Right hindlimb (tissue), 1 donor: ENCODE measurements around the gene CHST3.
"Not testable (repeated sequence)": the region's sequence is repeated elsewhere in the genome, so short reads cannot be mapped to it uniquely, and the experiment has no call there.

Source experiments
- DNase-seq: peaks from one replicate; pipeline ENCODE4 v3.0.0-alpha.2; 2018

Gene CHST3

DNA sequence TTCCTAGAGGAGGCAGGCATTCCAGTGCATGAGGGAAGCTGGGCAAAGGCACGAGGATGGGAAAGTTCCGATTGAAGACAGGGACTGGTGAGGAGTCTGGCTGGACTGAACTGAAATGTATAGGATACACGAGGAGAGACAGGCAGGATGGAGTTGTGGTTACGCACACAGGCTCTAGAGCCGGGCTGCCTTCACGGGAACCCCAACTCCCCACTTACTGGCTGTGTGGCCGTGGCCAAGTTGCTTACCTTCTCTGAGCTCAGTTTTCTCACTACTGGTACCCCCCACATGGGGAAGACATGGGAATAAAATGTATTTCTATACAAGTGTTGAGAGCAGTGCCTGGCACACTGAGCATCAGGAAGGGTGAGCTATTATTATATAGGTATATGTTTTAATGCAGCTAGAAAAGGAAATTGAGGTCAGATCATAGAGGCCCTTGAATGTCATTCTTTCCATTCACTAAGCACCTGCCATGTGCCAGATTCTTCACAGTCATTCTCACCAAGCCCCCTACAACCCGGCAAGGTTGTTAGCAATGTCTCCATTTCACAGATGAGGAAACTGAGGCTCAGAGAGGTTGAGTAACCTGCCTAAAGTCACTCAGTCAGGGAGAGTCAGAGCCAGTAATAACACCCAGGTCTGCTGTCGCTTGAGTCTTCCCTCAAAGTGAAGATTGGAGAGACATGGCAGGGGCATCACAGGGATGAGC, 9.7 kb downstream of the CHST3 start:
- no peak for DNase-seq

- DNase-seq = peak; percentile 65
Observed at GRCh38 chr10:71974489-71975021, 10.4 kb downstream of the CHST3 start.

DNA sequence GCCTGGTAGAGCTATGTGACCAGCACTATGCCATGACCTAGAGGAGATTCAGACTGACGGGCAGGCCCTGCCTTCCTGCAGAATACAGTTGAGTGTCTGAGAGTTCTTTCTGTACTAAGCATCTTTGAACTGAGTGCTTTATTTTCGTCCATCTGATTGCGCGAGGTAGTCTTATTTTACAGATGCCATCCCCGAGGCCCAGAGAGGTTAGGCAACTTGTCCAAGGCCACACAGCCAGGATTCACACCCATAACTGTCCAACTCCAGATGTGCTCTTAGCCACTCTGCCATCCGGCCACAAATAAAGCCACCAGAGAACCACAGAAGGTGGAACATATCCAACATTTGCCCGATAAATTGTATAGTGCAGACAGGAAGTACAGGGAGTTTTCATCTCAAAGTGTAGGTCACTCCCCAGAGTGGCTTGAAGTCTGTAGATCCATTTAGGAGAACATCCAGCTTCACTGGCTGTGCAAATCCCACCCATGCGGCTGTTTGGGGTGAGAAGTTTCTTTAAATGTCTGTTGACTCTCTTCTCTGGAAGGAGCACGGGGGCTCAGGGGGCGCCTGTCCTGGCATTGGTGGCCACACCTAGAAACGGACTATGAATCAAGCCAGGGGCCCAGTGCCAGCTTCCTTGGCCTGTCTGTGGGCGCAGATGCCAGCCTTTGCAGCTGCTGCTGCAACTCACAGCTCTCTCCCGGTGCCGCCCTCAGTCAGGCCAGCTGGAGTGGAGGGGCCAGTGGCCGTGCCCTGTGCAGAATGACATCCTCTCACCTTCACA, 11.1 kb downstream of the CHST3 start:
- DNase-seq = peak; percentile 89

DNA sequence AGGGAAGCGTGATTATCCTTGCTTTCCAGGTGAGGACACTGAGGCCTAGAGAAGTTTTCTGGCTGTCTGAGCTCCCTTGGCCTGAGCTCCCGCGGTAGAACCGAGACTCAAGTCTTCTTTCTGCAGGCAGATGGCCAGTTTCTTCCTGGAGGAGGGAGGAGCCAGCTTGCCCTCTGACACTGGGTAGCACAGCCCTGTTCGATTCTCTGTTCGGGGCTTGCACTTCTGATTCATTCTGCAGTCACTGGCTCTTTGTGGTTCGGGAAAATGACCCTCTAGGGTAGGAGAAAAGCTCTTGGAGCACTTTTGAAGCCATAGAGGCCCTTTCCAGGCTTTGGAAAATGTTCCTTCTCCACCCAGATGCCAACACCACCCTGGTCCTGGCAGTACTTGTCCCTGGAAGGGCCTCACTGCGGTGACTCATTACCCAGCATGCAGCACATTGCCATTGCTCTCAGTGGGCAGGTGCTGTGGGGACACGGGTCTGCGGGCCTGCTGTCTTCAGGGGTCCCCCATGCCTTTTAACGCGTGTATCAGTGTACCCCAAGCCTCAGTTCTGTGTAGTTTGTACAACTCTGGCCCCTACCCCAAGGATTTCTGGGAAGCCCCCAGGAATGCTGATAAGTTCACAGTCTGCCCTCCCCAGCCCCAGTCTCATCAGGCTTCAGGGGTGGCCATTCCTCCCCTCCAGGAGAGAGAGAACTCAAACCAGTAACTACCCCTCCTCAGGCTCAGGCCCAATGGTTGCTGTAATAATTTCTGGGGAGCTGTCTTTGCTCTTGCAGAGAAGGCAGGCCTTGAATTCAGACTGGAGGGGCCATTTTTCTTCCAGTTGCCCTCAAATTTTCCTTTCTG, 11.9 kb downstream of the CHST3 start:
- DNase-seq = no peak

DNA sequence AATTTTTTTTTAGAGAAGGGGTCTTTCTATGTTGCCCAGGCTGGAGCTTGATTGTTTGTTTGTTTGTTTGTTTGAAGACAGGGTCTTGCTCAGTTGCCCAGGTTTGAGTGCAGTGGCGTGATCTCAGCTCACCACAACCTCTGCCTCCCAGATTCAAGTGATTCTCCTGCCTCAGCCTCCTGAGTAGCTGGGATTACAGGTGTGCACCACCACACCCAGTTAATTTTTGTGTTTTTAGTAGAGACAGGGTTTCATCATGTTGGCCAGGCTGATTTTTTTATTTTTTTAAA, 13.4 kb downstream of the CHST3 start:
- not testable (repeated sequence) for DNase-seq

GRCh38 chr10:71978476-71978875, 14.3 kb downstream of the CHST3 start:
- no peak for DNase-seq

GRCh38 chr10:71978988-71979691, 14.9 kb downstream of the CHST3 start:
- peak; percentile 23 for DNase-seq

DNA sequence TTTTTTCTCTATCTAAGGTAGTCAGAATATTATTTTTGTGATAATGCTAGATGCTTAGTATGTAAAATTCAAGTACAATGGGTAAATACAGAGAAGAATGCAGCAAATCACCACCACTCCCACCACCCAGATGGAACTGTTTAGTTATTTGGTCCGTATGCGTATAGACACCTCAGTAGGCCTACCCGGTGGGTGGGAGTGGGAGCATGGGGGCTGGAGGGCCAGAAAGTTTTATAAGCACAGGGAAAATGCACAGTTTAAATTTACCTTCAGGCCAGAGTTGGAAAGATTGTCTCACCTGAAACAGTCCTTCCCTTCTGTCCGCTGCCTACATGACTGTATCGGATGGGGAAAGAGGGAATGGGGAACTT, 15.5 kb downstream of the CHST3 start:
- DNase-seq = no peak

DNA sequence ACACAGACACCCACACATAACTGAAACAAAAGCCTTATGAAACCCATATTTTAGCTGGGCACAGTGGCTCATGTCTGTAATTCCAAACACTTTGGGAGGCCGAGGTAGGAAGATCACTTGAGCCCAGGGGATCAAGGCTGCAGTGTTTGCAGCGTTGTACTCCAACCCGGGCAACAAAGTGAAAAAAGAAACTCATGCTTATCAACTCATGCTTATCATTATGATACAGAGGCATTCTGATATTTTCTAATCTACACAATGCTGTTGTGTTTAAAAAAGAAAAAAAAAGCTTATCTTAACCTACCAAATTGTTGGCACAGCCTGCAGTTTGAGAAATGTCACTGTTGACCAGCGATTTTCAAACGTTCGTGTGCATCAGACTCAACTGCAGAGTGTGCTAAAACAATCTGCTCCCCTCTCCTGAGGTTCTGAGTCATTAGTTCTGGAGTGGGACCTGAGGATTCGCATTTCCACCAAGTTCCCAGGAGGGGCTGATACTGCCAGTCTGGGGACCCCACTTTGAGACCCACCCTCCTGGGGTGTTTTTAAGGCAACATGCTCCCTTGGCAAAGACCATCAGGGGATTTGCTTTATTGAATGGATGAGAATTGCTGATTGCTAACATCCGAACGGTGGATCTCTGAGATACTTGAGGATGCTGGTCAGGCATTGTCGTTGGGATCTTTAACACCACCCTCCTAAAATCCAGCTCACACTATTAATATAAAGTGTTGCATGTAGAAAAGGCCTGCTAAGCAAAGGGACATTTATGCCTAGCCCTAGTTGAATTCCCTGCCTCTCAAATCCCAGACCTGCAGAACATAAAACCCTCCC, 16.2 kb downstream of the CHST3 start:
- DNase-seq = no peak

DNA sequence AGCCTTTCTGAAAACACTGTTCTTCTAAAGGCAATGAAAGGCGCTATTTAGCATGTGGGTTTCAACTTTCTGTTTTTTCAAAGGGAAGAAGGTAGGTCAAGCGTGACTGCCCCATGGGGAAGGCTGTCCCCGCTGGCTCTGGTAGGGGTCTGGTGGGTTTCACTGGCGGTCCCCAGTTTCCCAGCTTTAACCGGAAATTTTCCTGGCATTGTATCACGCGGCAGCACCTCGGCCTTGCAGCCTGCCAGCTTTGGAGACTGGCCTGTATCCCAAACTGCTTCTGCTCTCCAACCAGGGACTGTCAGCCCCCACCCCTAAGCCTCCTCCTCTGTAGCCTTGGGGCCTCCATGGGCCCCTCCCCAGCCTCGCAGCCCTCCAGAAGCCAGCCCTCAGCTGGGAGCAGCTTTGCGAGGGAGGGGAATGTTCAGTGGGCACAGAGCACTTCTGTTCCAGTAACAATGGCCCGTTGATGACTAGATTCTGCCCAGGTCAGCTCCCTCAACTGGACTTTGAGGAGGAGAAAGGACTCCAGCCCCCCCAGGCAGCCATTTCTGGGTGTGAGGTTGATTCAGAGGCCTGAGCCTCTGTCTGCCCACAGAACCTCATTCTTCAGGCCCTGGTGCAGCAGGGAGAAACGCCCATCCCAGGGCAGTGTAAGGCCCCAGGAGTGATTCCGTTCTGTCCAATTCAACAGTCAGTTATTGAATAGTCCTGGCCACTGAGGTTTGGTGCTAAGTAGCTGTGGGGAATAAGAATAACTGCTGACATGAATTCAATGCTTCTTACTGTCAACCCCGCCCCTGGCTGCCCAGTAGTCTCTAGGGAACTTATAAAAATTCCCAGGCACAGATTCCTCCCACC, 17.1 kb downstream of the CHST3 start:
- DNase-seq = peak; percentile 73

DNA sequence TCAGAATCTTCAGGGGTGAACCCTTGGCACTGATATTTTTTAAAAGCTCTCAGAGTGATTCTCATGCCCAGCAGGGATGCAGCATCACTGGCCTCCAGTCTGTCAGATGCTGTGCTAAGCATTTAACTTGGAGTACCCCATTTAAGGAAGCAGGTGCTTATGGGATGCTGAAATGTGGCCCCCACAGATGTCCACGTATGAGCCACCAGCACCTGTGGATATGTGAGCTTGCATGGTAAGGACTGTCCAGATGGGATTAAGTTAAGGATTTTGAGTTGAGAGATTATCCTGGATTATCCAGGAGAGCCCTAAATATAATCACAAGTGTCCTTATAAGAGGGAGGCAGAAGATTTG, 17.7 kb downstream of the CHST3 start:
- DNase-seq = no peak

- peak; percentile 15 for DNase-seq
Observed at GRCh38 chr10:71982269-71983178, 18.3 kb downstream of the CHST3 start.

DNA sequence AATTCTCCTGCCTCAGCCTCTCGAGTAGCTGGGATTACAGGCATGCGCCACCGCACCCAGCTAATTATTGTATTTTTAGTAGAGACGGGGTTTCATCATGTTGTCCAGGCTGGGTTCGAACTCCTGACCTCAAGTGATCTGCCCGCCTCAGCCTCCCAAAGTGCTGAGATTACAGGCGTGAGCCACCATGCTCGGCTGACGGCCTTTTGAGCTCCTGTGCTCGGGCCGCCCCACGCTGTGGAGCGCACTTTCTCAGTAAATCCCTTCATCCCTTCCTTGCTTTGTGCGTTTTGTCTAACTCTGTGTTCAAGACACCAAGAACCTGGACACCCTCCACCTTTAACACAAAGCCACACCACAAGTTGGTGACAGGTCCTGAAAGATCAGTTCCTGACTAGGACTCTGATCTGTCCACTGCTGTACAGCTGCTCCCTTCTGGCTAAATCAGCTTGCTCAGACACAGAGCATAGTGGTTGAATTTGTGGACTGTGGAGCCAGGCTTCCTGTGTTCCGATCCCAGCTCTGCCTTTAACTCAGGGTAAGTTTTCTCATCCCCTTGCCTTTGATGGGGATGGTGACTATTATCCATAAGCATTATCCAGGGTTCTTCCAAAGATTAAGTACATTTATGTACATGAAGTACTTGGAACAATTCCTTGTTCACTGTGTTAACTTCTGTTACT, 20.1 kb downstream of the CHST3 start:
- DNase-seq = peak; percentile 27

- DNase-seq = peak; percentile 21
Observed at GRCh38 chr10:71984809-71985388, 20.7 kb downstream of the CHST3 start.

- DNase-seq = peak; percentile 67
Observed at GRCh38 chr10:71985542-71986250, 21.5 kb downstream of the CHST3 start.

DNA sequence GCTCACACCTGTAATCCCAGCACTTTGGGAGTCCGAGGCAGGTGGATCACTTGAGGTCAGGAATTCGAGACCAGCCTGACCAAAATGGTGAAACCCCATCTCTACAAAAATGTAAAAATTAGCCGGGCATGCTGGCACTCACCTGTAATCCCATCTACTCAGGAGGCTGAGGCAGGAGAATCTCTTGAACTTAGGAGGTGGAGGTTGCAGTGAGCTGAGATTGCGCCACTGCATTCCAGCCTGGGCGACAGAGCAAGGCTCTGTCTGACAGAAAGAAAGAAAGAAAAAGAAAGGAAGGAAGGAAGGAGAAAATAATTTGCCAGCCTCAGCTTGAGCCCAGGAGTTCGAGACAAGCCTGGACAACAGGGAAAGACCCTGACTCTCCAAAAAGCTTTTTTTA, 24.7 kb downstream of the CHST3 start:
- not testable (repeated sequence) for DNase-seq

DNA sequence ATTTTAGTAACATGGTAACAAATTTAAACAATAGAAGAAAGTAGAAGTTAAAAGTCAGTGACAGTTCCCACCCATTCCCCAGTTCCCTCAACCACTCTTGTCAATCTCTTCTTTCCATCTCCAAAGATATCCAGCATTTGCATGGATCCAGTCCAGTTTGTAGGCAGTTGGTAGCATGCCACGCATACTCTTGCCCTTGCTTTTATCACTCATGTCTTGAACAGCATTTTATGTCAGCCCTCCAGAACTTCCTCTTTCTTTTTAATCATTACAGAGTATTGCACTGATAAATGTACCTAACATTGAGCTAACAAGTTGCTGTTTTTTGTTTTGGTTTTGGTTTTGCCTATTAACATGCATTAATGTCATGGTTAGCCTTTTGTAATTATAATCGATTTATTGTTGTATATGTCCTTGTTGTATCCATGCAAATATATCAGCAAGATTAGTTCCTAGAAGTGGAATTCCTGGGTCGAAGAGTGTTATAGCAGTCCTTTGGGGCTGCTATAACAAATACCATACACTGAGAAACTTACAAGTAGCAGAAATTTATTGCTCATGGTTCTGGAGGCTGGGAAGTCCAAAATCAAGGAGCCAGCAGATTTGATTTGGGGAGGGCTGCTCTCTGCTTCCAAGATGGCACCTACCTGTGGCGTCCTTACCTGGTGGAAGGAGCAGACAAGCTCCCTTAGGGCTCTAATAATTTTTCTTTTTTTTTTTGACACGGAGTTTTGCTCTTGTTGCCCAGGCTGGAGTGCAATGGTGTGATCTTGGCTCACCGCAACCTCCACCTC, 25.7 kb downstream of the CHST3 start:
- DNase-seq = no peak
